H1 (cell line): Measurements from ENCODE around the gene ZNF33B. TPM values are rescaled to one million over a fixed set of nuclear protein-coding genes. Genes with fewer than 3 reads are reported as not detected.

Experiments used
- CTCF ChIA-PET: fragments of 300-600 bp; sonication (Branson Sonifier 250); formaldehyde crosslinking; loops from one replicate; lab custom pipeline; 2021; ENCODE audit not compliant: partially characterized antibody; lab: Charles Lee
- POLR2A ChIA-PET: fragments of 300-600 bp; sonication (Branson Sonifier 250); formaldehyde crosslinking; loops from one replicate; lab custom pipeline; 2021; ENCODE audit warnings: inconsistent platforms; ENCODE audit not compliant: partially characterized antibody; lab: Charles Lee
- DNase-seq, 2 experiments: peaks; one replicate each; pipeline versions ENCODE4 v3.0.0 to v3.0.0-alpha.2; 2010 to 2022; ENCODE audit warnings: low spot score in 2 of 2, low read depth in 1 of 2, mixed read lengths in 1 of 2
- FAIRE-seq: peaks from 2 replicates; lab custom pipeline; 2011; peaks lifted over from hg19 to GRCh38; lab: Jason Lieb, UNC
- H2AFZ ChIP-seq: 2 replicates; pipeline ENCODE4 v1.8.1; 2012; ENCODE audit warnings: low read length, inconsistent platforms
- H2AK5ac ChIP-seq: 2 replicates; pipeline ENCODE4 v1.6.1; 2013; ENCODE audit warnings: low read depth, low read length
- H2BK120ac ChIP-seq: replicated peaks from 2 replicates; pipeline ENCODE3; 2013; ENCODE audit warnings: low read depth, low read length, inconsistent platforms
- H2BK12ac ChIP-seq: 2 replicates; pipeline ENCODE4 v1.6.1; 2013; ENCODE audit warnings: low read depth, low read length
- H2BK15ac ChIP-seq: 2 replicates; pipeline ENCODE4 v1.6.1; 2013; ENCODE audit warnings: low read length
- H2BK20ac ChIP-seq: 2 replicates; pipeline ENCODE4 v1.6.1; 2013; ENCODE audit warnings: low read length
- H2BK5ac ChIP-seq: 2 replicates; pipeline ENCODE4 v1.6.1; 2013; ENCODE audit warnings: low read depth, low read length
- H3K14ac ChIP-seq: 2 replicates; pipeline ENCODE4 v1.6.1; 2013; ENCODE audit warnings: inconsistent platforms; ENCODE audit not compliant: insufficient read length
- H3K18ac ChIP-seq: 2 replicates; pipeline ENCODE4 v1.6.1; 2013; ENCODE audit warnings: low read length; ENCODE audit errors: extremely low read depth
- H3K23ac ChIP-seq: 2 replicates; pipeline ENCODE4 v1.6.1; 2013; ENCODE audit warnings: inconsistent platforms; ENCODE audit not compliant: insufficient read length
- H3K23me2 ChIP-seq: 2 replicates; pipeline ENCODE4 v1.6.1; 2013; ENCODE audit warnings: low read depth, low read length
- H3K27ac ChIP-seq: 2 replicates; pipeline ENCODE4 v1.6.1; 2011; ENCODE audit warnings: low read depth, low read length, inconsistent platforms
- H3K27me3 ChIP-seq, 4 experiments: replicated peaks in 1 of 4; 1 replicate in 1 of 4; 2 replicates in 3 of 4; pipeline versions ENCODE4 v1.6.1 to v1.8.1; 2011 to 2013; ENCODE audit warnings: low read length in 3 of 4, mild to moderate bottlenecking in 3 of 4, inconsistent platforms in 2 of 4, mixed read lengths in 2 of 4, moderate library complexity in 1 of 4; ENCODE audit not compliant: control insufficient read depth in 3 of 4, insufficient read depth in 3 of 4; ENCODE audit errors: extremely low read depth in 1 of 4
- H3K36me3 ChIP-seq, 4 experiments: 2 replicates each; pipeline versions ENCODE4 v1.6.1 to v1.8.1; 2011 to 2013; ENCODE audit warnings: mild to moderate bottlenecking in 4 of 4, low read length in 3 of 4, moderate library complexity in 2 of 4, control low read depth in 1 of 4, inconsistent platforms in 1 of 4; ENCODE audit not compliant: insufficient read depth in 4 of 4, control insufficient read depth in 2 of 4
- H3K4ac ChIP-seq: replicated peaks from 2 replicates; pipeline ENCODE3; 2013; ENCODE audit warnings: low read length, low read depth, mixed read lengths, inconsistent platforms; ENCODE audit not compliant: insufficient read length
- H3K4me1 ChIP-seq, 4 experiments: replicated peaks in 1 of 4; 1 replicate in 1 of 4; 2 replicates in 3 of 4; pipeline versions ENCODE4 v1.6.1 to v1.8.1; 2011 to 2013; ENCODE audit warnings: low read length in 3 of 4, inconsistent platforms in 2 of 4, mixed read lengths in 1 of 4; ENCODE audit not compliant: insufficient read depth in 4 of 4, control insufficient read depth in 3 of 4
- H3K4me2 ChIP-seq, 2 experiments: 2 replicates each; pipeline versions ENCODE4 v1.6.1 to v1.8.1; 2011 to 2013; ENCODE audit warnings: low read depth in 2 of 2, low read length in 2 of 2, control low read depth in 1 of 2, inconsistent platforms in 1 of 2, mild to moderate bottlenecking in 1 of 2; ENCODE audit not compliant: insufficient read depth in 1 of 2
- H3K4me3 ChIP-seq, 4 experiments: fragments of 200-600, 300-600 bp in 1 of 4; sonication (generic), shearing (Covaris generic), sonication (Bioruptor Twin) in 1 of 4; 2 replicates each; pipeline versions ENCODE4 v1.5.1 to v1.8.1; 2011 to 2016; ENCODE audit warnings: low read length in 4 of 4, low read depth in 3 of 4, control low read depth in 2 of 4, inconsistent platforms in 2 of 4, mild to moderate bottlenecking in 2 of 4, mixed read lengths in 1 of 4, moderate library complexity in 1 of 4; ENCODE audit not compliant: insufficient read depth in 2 of 4; ENCODE audit errors: extremely low read depth in 1 of 4
- H3K56ac ChIP-seq: replicated peaks from 2 replicates; pipeline ENCODE3; 2013; ENCODE audit warnings: low read depth, mild to moderate bottlenecking, mixed read lengths, low read length, inconsistent platforms; ENCODE audit not compliant: insufficient read length
- H3K79me1 ChIP-seq: 2 replicates; pipeline ENCODE4 v1.6.1; 2013; ENCODE audit warnings: low read depth, low read length, control low read depth
- H3K79me2 ChIP-seq, 2 experiments: 2 replicates each; pipeline versions ENCODE4 v1.6.1 to v1.8.1; 2012 to 2013; ENCODE audit warnings: low read length in 2 of 2, mild to moderate bottlenecking in 2 of 2, inconsistent platforms in 1 of 2; ENCODE audit not compliant: insufficient read depth in 2 of 2, control insufficient read depth in 1 of 2
- H3K9ac ChIP-seq, 4 experiments: replicated peaks in 1 of 4; 1 replicate in 1 of 4; 2 replicates in 3 of 4; pipeline versions ENCODE4 v1.6.1 to v1.8.1; 2011 to 2013; ENCODE audit warnings: low read depth in 3 of 4, low read length in 3 of 4, control low read depth in 2 of 4, mild to moderate bottlenecking in 2 of 4, moderate library complexity in 2 of 4, inconsistent platforms in 1 of 4; ENCODE audit errors: extremely low read depth in 1 of 4
- H3K9me3 ChIP-seq, 2 experiments: 2 replicates each; pipeline versions ENCODE4 v1.6.1 to v1.8.1; 2012 to 2013; ENCODE audit warnings: mild to moderate bottlenecking in 2 of 2, moderate library complexity in 2 of 2, control low read depth in 1 of 2, inconsistent platforms in 1 of 2, low read depth in 1 of 2, low read length in 1 of 2, mixed read lengths in 1 of 2; ENCODE audit not compliant: insufficient read depth in 2 of 2
- H4K20me1 ChIP-seq, 2 experiments: replicated peaks in 1 of 2; 2 replicates each; pipeline versions ENCODE3 to v1.8.1; 2011 to 2013; ENCODE audit warnings: inconsistent platforms in 2 of 2, low read length in 2 of 2, mild to moderate bottlenecking in 1 of 2; ENCODE audit not compliant: insufficient read depth in 2 of 2, control insufficient read depth in 1 of 2
- H4K5ac ChIP-seq: 2 replicates; pipeline ENCODE4 v1.6.1; 2013; ENCODE audit warnings: low read length, low read depth, mixed read lengths, inconsistent platforms; ENCODE audit not compliant: insufficient read length
- H4K8ac ChIP-seq: 2 replicates; pipeline ENCODE4 v1.8.0; 2013; ENCODE audit warnings: mild to moderate bottlenecking, moderate library complexity, low read length, inconsistent platforms; ENCODE audit not compliant: insufficient read depth; ENCODE audit errors: extremely low read depth
- H4K91ac ChIP-seq: replicated peaks from 2 replicates; pipeline ENCODE3; 2013; ENCODE audit warnings: low read length, mixed read lengths, inconsistent platforms; ENCODE audit not compliant: insufficient read length
- CBX5 ChIP-seq: fragments of 300-800, 300-1000 bp; sonication (generic); IDR thresholded peaks from 2 replicates; pipeline ENCODE4 v1.7.1; 2016; ENCODE audit warnings: antibody characterized with exemption, low read length, low read depth
- CHD2 ChIP-seq: IDR thresholded peaks from 2 replicates; pipeline ENCODE4 v1.6.1; 2012; ENCODE audit warnings: low read length, improper control_type of control experiment
- CREB1 ChIP-seq: IDR thresholded peaks from 2 replicates; pipeline ENCODE4 v1.6.1; 2012; ENCODE audit warnings: inconsistent platforms
- EGR1 ChIP-seq: IDR thresholded peaks from 2 replicates; pipeline ENCODE4 v1.6.1; 2011; ENCODE audit warnings: low read depth, low read length, borderline replicate concordance
- FOSL1 ChIP-seq: IDR thresholded peaks from 2 replicates; pipeline ENCODE4 v1.6.1; 2011; ENCODE audit warnings: mild to moderate bottlenecking, low read depth, low read length, moderate library complexity; ENCODE audit not compliant: insufficient read depth
- HDAC2 ChIP-seq, 2 experiments: fragments of 300-600 bp in 1 of 2; sonication (generic) in 1 of 2; IDR thresholded peaks; 2 replicates each; pipeline ENCODE4 v1.6.1; 2011 to 2012; ENCODE audit warnings: low read depth in 2 of 2, low read length in 2 of 2, mild to moderate bottlenecking in 2 of 2, moderate library complexity in 2 of 2, borderline replicate concordance in 1 of 2, inconsistent platforms in 1 of 2
- HDAC6 ChIP-seq: IDR thresholded peaks from one replicate; pipeline ENCODE4 v1.7.1; 2012; ENCODE audit warnings: low read depth, mild to moderate bottlenecking, inconsistent platforms, low read length, moderate library complexity
- POU5F1 ChIP-seq: IDR thresholded peaks from 2 replicates; pipeline ENCODE4 v1.6.1; 2011; ENCODE audit warnings: low read depth, mild to moderate bottlenecking, low read length, moderate library complexity
- RAD21 ChIP-seq, 2 experiments: IDR thresholded peaks in 1 of 2; conservative IDR thresholded peaks in 1 of 2; 2 replicates each; pipeline ENCODE4 v1.6.1; 2011; ENCODE audit warnings: low read depth in 2 of 2, low read length in 2 of 2, improper control_type of control experiment in 1 of 2, inconsistent platforms in 1 of 2, mild to moderate bottlenecking in 1 of 2, moderate library complexity in 1 of 2
- RFX5 ChIP-seq: IDR thresholded peaks from 2 replicates; pipeline ENCODE4 v1.6.1; 2011; ENCODE audit warnings: low read depth, low read length, improper control_type of control experiment, borderline replicate concordance
- RXRA ChIP-seq: IDR thresholded peaks from 2 replicates; pipeline ENCODE4 v1.6.1; 2011; ENCODE audit warnings: low read depth, mild to moderate bottlenecking, low read length, moderate library complexity; ENCODE audit not compliant: insufficient read depth
- SIRT6 ChIP-seq: IDR thresholded peaks from one replicate; pipeline ENCODE4 v1.7.1; 2012; ENCODE audit warnings: low read length, inconsistent platforms
- SIX5 ChIP-seq: IDR thresholded peaks from 2 replicates; pipeline ENCODE4 v1.6.1; 2011; ENCODE audit warnings: mild to moderate bottlenecking, low read depth, low read length
- TAF1 ChIP-seq: IDR thresholded peaks from 2 replicates; pipeline ENCODE4 v1.6.1; 2011; ENCODE audit warnings: mild to moderate bottlenecking, low read depth, low read length
- TAF7 ChIP-seq: optimal IDR thresholded peaks from 2 replicates; pipeline ENCODE3; 2011; ENCODE audit warnings: low read depth, mild to moderate bottlenecking, inconsistent platforms, low read length, moderate library complexity, borderline replicate concordance
- WGBS, 2 experiments: shearing (Covaris generic) in 1 of 2; methylation state at CpG; one replicate each; pipeline versions ENCODE4 v1.1.6 to v1.1.7; 2013 to 2015; ENCODE audit warnings: low lambda C conversion rate in 2 of 2, mixed read lengths in 2 of 2, inconsistent platforms in 1 of 2, low coverage in 1 of 2, missing lambda C conversion rate in 1 of 2; ENCODE audit not compliant: insufficient replicate concordance in 2 of 2, insufficient coverage in 1 of 2, insufficient read length in 1 of 2; ENCODE audit errors: extremely low coverage in 1 of 2, missing lambda C conversion rate in 1 of 2; 5-methylcytosine and 5-hydroxymethylcytosine counted together
- polyA plus RNA-seq, 7 experiments: library from polyadenylated mRNA; depleted of rRNA in 3 of 7; stranded (reverse) in 5 of 7; unstranded in 2 of 7; fragments of >200 nt in 5 of 7; fragments of 200-250 nt in 2 of 7; gene quantifications; 1 replicate in 5 of 7; 2 replicates in 1 of 7; 4 replicates in 1 of 7; pipeline versions ENCODE4 v1.2.1 to v1.2.3, GENCODE V29; 2011 to 2013; ENCODE audit warnings: missing spikeins in 2 of 7, mixed read lengths in 2 of 7
- total RNA-seq: library from RNA; stranded (reverse); fragmentation: NEBNext Ultra II Directional; extraction: Animal tissue kit (Norgen Biotek cat#: 25700); gene quantifications from 2 replicates; pipeline ENCODE4 v1.2.1, GENCODE V29; 2021

The ZNF33B gene
- total and polyA plus RNA-seq, 2 of the 8 experiments (the other 6 are each of a cell fraction or from before 2014, with no cell fraction given): 10.7 to 33.4 TPM

DNA sequence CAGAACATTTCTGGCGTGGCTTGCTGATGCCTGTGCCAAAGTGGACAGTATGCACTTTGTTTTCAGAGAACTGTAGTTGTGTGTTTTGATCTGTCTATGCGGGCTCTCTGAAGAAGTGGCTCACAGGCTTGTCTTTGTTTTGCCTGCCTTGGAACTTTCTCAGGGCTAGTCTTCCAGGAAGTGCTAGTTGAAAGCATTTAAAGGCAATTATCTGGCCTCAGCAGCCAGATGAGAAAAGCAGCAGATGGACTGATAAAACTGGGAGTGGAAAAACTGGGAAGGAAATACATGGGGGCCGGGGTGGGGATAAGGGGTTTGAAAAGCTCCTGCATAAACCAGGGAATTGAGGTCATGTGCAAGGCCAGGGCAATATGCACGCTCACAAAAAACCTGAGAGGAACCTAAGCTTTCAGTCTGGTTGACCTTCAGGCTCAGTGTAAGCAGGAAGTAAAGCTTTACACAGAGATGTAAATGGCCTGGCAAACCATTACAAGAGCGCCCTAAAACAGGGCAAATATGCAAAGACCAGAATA, 94.5 kb downstream of the ZNF33B start:
- Histone ChIP-seq H3K14ac (no peak overlapping the region), H2BK5ac (no peak overlapping the region), H3K4me3 (no peak overlapping the region; a peak in 1 of 8 replicates), H3K18ac (no peak overlapping the region), H3K4me1 (no peaks in the 10 kb centered on the region), H2BK120ac (no peak overlapping the region), H4K91ac (no peak overlapping the region), H3K79me1 (no peaks in the 10 kb centered on the region), H3K9me3 (peaks cover 33 to 43% of the 10 kb centered on the region in 2 experiments), H3K4ac (no peak overlapping the region), H2BK15ac (no peak overlapping the region), H4K8ac (no peak overlapping the region), H3K4me2 (no peak overlapping the region), H3K23me2 (no peaks in the 10 kb centered on the region), H3K9ac (no peak overlapping the region), H3K79me2 (no peaks in the 10 kb centered on the region), H3K23ac (no peak overlapping the region), H2BK20ac (no peak overlapping the region), H4K20me1 (no peaks in the 10 kb centered on the region), H3K27ac (no peak overlapping the region), H3K56ac (no peak overlapping the region), H2AK5ac (no peak overlapping the region), H2AFZ (no peak overlapping the region), H3K36me3 (peaks cover 0 to 5% (median 0%) of the 10 kb centered on the region in 4 experiments; a peak in 2 of 8 replicates), H3K27me3 (no peaks in the 10 kb centered on the region), H2BK12ac (no peak overlapping the region), H4K5ac (no peak overlapping the region)
- DNase-seq (no peak), FAIRE-seq (no peak)
- POLR2A ChIA-PET: no interaction called here
- CTCF ChIA-PET: no interaction called here
- WGBS, 2 experiments: 89% methylated on average over 5 of the region's 5 CpGs; no CpG with 5 or more reads in 1 of the 2 experiments
- TF ChIP-seq HDAC6 (no peak), TAF1 (no peak), HDAC2 (IDR thresholded peaks at IDR 0.05; ENCODE audit: borderline replicate concordance in 1 of 2, low read depth in 2 of 2, low read length in 2 of 2) (no peak), CBX5 (no peak), EGR1 (no peak), FOSL1 (no peak), CHD2 (no peak), POU5F1 (no peak), SIX5 (no peak), RXRA (no peak), TAF7 (no peak), RAD21 (IDR thresholded peaks at IDR 0.05 in 1 of 2, conservative IDR thresholded peaks at IDR 0.05 in 1 of 2; ENCODE audit: low read depth in 2 of 2, low read length in 2 of 2) (no peak), RFX5 (no peak), CREB1 (no peak), SIRT6 (no peak)
